GM12892 (cell line): ENCODE data around the gene SLC6A2.

Experiments used
- POLR2A ChIP-seq: IDR thresholded peaks from 2 replicates; pipeline ENCODE4 v1.6.1; 2011; ENCODE audit warnings: low read depth, low read length, control low read depth
- POLR2AphosphoS5 ChIP-seq: IDR thresholded peaks from 2 replicates; pipeline ENCODE4 v1.6.1; 2011; ENCODE audit warnings: low read depth, low read length, control low read depth

DNA sequence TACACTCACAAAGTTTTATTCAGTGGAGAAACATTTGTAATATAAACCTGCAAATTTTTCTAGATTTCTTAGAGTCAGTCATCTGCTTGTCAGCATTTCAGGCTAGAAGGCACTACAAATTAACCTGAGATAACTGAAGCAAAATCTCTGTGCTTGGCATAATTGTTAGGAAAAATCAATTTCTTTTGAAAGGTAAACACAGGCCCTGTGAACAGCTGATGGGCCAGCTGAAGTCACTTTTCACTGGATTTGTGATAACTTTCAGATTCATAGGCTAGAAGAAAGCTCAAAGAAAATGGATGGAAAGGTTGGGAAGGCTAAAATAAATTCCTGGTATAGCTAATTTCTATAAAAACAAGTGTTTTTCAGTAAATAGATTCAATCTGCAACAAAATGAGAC is 34.0 kb upstream of the SLC6A2 start:
- no peak for TF ChIP-seq POLR2AphosphoS5
- no peak for TF ChIP-seq POLR2A
